Activated T-helper 9 cell treated with anti-CD3 and anti-CD28 coated beads, Interleukin-2, amount 50 U/mL, for 16 hours (primary cell): ENCODE results near the gene C6orf120.

Experiments used
- DNase-seq: peaks from one replicate; pipeline ENCODE4 v3.0.0-alpha.2; 2020; ENCODE audit warnings: low read depth

Gene C6orf120

GRCh38 chr6:169701954-169702839, at the start of gene C6orf120, which contains the start of gene WDR27:
Gene C6orf120, plus strand, starts transcription at chr6:169702126. Its CDS starts 334 bp downstream, at chr6:169702460.
Gene WDR27, minus strand, starts transcription at chr6:169702029. Its CDS starts 13,024 bp downstream, at chr6:169689005.
- DNase-seq: peak; percentile 99

- no peak for DNase-seq
These were observed 49.0 kb upstream of the C6orf120 start for GRCh38 chr6:169652896-169653295.

- DNase-seq: no peak
These were observed 48.2 kb upstream of the C6orf120 start for GRCh38 chr6:169653691-169654090.

- DNase-seq: peak; percentile 57
These were observed 47.1 kb upstream of the C6orf120 start for GRCh38 chr6:169654598-169655391.

DNA sequence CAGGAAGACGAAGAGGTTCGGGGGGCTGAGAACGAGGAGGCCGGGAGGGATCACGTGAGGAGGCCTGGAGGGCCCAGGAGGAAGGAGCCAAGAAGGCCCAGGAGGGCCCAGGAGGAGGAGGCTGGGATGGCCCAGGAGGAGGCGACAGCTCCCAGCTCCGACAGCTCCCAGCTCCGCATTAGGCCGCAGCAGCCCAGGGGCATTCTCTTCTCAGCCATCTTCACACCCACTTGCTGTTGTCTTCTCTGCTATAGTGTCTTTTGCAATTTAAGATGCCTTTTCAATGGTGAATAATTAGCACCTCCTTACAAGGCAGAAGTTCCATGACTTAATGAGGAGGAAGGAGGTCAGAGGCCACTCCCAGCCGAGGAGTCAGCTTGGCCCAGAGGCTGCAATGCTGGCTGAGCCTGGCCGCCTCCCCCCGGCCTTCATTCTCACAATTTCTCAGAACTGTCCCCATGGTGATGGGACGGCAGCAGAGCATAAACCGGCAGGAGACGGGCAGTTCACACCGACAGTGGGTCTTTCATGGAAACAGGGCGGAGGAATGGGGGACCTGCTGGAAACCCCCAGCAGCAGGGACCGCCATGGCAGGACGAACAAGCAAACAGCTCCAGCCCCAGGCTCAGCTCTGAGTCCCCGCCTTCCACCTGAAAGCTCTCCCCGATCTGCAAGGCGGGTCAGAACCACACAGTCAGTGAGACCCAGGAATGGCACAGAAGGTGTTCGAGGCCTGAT, 45.2 kb upstream of the C6orf120 start:
- DNase-seq: no peak

DNA sequence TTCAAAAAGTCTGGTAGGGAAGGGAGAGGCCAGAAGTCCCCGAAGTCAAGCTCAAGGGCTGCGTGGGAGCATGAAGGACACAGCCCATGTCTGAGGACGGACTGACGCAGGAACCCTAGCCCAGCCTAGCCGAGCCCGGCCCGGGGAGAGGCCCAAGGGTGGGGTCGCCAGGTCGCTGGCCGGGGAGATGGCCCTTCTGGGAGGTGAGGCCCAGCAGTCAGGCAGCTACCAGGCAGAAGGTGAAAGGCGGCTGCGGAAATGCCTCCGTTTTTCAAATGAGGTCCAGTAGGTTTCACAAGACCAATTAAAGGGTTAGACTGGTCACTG, 44.7 kb upstream of the C6orf120 start:
- DNase-seq: no peak

- DNase-seq: no peak
These were observed 41.9 kb upstream of the C6orf120 start for GRCh38 chr6:169659820-169660610.

DNA sequence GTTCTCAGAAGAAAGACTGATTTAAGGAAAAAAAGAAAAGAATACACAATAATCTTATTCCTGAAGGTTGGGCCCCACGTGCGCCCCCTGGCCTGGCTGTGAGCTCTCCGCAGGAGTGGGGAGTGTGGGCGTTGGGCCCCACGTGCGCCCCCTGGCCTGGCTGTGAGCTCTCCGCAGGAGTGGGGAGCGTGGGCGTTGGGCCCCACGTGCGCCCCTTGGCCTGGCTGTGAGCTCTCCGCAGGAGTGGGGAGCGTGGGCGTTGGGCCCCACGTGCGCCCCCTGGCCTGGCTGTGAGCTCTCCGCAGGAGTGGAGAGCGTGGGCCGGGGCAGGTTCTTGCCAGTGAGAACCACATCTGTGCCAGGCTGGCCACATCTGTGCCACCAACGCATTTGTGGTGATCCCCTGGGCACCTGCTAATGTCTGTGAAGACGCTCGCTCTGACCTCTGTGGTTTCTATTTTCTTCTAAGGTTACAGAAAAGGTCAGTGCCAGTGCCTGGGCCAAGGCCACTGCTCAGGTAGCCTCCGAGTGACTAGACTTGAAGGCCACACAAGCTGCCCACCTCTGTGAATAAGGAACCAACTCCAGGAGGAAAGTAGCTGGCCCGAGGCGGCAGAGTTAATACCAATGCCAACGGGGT, 41.1 kb upstream of the C6orf120 start:
- no peak for DNase-seq

GRCh38 chr6:169661391-169661756, 40.6 kb upstream of the C6orf120 start:
- no peak for DNase-seq

DNA sequence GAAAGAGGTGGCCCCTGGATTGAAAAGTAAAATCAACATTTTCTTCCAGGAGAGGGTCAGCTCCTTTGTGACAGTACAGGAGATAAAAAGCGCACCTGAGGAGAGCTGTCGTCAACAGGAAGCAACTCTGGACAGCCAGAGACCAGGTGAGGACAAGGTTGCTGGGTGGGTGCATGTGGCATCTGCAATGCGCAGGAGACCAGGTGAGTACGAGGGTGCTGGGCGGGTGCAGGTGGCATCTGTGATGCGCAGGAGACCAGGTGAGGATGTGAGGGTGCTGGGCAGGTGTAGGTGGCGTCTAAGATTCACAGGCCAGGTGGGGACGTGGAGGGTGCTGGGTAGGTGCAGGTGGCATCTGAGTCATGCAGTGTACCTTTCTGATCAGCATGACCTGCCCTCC, 38.5 kb upstream of the C6orf120 start:
- DNase-seq: no peak

GRCh38 chr6:169664227-169664626, 37.7 kb upstream of the C6orf120 start:
- DNase-seq: no peak

- no peak for DNase-seq
These were observed 36.6 kb upstream of the C6orf120 start for GRCh38 chr6:169665289-169665688.

DNA sequence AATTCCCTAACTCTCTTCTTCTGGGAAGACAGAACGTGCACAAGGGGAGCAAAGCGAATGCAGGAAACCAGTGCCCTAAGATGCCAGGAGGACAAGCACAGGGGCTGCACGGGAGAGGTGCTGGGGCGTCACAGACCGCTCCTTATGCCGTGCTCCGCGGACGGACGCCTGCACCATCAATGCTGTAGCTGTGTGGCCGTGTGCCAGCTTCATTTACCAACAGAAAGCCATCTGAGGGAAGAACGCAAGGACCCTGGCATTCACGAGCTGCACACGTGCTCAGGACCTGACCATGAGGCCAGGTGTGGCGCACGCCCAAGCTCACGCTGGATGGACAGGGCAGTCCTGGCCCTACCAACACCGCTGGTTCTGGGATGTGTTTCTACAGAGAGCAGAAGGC, 35.5 kb upstream of the C6orf120 start:
- DNase-seq: no peak

GRCh38 chr6:169667716-169668115, 34.2 kb upstream of the C6orf120 start:
- no peak for DNase-seq

DNA sequence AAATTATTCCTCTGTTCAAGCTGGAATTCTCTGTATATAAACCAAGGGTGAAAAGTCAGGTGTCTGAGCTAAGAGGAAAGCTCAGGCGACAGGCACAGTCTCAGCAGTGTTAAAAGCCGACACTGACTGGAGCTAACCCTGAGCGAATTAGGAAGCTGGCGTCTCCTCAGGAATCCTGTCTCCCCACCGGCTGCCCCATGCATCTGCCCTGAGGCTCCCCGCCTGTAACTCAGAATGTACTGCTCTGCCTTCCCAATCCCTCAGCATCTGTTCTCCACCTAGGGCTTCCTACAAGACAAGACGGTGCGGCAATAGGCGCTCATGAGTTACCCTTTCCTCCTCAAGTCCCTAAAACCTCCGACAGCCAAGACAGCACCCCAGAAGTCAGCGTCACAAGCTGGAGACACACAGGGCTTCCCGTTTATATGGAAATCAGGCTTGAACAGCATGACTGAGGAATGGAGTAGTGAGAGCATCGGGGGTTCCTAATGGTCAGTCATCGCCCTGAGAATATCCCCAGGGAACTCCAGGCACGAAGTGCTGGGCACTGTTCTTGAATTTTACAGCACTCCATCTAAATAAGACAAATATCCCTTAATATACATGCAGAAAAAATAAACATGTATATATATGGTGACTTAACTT, 33.6 kb upstream of the C6orf120 start:
- DNase-seq: no peak

DNA sequence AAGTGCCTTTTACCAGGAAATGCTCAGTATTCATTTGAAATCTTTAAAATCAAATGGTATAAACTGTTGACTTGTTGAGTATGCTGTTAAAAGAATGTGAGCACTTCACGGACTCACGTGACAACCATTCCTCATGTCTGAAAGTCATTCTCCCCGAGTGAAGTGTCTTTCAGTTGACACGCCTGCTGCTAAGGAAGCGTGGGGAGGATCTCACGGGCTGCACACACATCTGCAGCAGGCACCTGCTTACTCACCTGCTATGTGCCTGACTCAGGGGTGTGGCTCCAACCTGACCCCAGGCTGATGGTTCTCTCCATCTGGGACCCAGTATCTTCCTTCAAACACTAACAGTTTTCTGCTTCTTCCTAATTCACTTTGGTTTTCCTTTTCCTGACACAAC, 32.8 kb upstream of the C6orf120 start:
- no peak for DNase-seq

DNA sequence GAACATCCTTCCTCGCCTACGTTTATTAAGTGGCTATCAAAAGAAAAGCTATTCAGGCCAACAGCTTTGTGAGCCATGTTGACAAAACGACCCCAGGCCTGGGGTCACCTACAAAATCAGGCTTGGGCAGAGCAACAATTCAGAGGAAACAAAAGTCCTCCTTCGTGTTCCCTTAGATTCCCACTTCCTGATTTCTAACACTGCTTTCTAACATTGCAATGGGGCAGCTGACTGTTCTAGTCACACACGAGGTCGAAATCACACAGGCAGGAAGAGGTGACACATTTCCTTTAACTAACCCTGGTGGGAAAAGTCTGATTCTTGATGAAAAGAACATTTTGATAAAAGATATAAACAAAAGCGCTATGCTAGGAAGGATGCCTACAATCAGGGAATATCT, 32.0 kb upstream of the C6orf120 start:
- DNase-seq: no peak

GRCh38 chr6:169671563-169671962, 30.4 kb upstream of the C6orf120 start:
- DNase-seq: no peak

DNA sequence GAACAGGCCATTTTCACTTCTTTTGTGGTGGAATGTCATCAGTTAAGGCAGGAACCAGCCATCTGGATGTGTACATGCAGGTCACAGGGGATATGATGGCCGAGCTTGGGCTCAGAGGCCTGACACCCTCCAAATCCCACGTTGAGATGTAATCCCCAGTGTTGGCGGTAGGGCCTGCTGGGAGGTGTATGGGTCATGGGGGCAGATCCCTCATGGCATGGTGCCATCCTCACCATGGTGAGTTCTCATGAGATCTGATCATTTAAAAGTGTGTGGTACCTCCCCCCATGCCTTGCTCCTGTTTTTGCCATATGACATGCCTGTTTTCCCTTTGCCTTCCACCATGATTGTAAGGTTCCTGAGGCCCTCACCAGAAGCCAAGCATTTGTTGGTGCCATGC, 26.9 kb upstream of the C6orf120 start:
- no peak for DNase-seq

DNA sequence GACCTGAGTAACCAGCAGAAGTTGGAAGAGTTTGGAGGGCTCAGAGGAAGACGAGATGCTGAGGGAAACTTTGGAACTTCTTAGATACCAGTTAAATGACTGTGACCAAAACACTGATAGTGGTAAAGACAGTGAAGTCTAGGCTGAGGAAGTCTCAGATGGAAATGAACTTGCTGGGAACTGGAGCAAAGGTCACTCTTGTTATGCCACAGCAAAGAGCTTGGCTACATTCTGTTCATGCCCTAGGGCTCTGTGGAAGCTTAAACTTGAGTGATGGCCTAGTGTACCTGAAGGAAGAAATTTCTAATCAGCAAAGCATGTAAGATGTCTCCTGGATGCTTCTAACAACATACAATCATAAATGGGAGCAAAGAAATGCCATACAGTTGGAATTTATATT, 24.8 kb upstream of the C6orf120 start:
- no peak for DNase-seq

GRCh38 chr6:169678342-169678741, 23.6 kb upstream of the C6orf120 start:
- no peak for DNase-seq
